NT2/D1 (cell line): Measurements from ENCODE around the gene COPRS.

ENCODE experiments used
- SUZ12 ChIP-seq: IDR thresholded peaks from 2 replicates; pipeline ENCODE4 v1.6.1; 2011; ENCODE audit not compliant: insufficient read length, insufficient read depth; ENCODE audit errors: extremely low read depth
- YY1 ChIP-seq: IDR thresholded peaks from 2 replicates; pipeline ENCODE4 v1.6.1; 2011; ENCODE audit not compliant: insufficient read length, insufficient read depth
- ZNF274 ChIP-seq: IDR thresholded peaks from 2 replicates; pipeline ENCODE4 v1.6.1; 2011; ENCODE audit warnings: mild to moderate bottlenecking, low read depth, low read length

GRCh38 chr17:31900877-31901276 lies 41.8 kb upstream of the COPRS start:
- TF ChIP-seq SUZ12 (no peak), ZNF274 (no peak), YY1 (no peak)
